ENCODE data around the gene CD109.
"Not testable (repeated sequence)": the region's sequence is repeated elsewhere in the genome, so short reads cannot be mapped to it uniquely, and the experiment has no call there.

Gene CD109

DNA sequence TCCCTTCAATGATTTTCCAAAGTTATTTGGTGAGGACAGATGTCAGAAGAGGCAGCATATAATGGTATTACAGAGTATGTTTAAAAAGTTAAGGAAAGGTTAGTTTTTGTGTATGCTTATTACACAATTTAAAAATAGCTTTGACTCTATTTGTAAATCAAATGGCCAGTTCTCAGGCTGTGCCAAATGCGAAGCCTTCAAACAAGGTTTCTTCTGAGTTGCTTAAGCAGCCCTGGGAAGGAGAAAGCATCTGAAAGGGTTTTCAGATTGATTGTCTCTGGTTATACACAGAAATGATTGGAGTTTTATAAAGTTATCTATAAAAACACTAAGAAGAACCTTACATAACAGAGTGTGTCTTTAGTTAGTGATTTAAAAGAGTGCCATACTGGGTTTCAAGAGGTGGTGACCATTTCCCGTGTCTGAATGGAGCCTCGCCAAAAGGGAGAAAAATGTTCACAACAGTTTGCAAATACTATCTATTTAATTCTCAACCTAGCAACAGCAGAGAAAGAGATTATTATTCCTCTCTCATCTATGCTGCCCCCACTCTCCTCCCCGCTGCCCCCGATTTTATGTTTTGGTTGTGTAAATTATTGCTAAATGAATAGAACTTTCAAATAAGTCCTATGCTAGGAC lies 16.7 kb downstream of the CD109 start:
- no peak overlapping the region for H2BK15ac ChIP-seq (ENCODE audit: low read length)
- no peak overlapping the region for H2BK12ac ChIP-seq (ENCODE audit: low read length)
- no peak overlapping the region for H3K27ac ChIP-seq (replicated peaks; ENCODE audit: low read length)
- H3K23ac ChIP-seq (ENCODE audit: low read depth, low read length, poor library complexity), result no peak overlapping the region
- no peaks in the 10 kb centered on the region for H3K36me3 ChIP-seq (replicated peaks in 1 of 2; ENCODE audit: control insufficient read depth in 2 of 2, insufficient read depth in 2 of 2, low read length in 2 of 2)
- no peak overlapping the region for H2AFZ ChIP-seq (ENCODE audit: low read length)
- H3K4me1 ChIP-seq (ENCODE audit: control insufficient read depth in 2 of 2, insufficient read depth in 1 of 2, low read depth in 1 of 2, low read length in 2 of 2), result peaks cover 0 to 2% of the 10 kb centered on the region in 2 donors
- H3K4me2 ChIP-seq (ENCODE audit: insufficient read depth, low read length, poor library complexity, severe bottlenecking), result no peak overlapping the region
- no peak overlapping the region for H3K4ac ChIP-seq (ENCODE audit: low read length)
- no peak overlapping the region for H3K14ac ChIP-seq (ENCODE audit: low read length)
- DNase-seq (ENCODE audit: low spot score), result no peak
- WGBS, 2 donors (ENCODE audit: extremely low coverage in 2 of 2, insufficient read length in 2 of 2, insufficient replicate concordance in 1 of 2), result no CpG with 5 or more reads among the region's 5 CpGs
- no peaks in the 10 kb centered on the region for H3K27me3 ChIP-seq (ENCODE audit: control insufficient read depth in 3 of 3, insufficient read depth in 3 of 3, low read depth in 1 of 3, low read length in 3 of 3)
- no peaks in the 10 kb centered on the region for H3K79me1 ChIP-seq (ENCODE audit: low read depth, low read length)
- no peak overlapping the region for H3K4me3 ChIP-seq (ENCODE audit: low read length in 2 of 2)
- no peak overlapping the region for H3K9ac ChIP-seq (ENCODE audit: low read depth, low read length, poor library complexity)
- H3K18ac ChIP-seq (ENCODE audit: low read length), result no peak overlapping the region
- no peak overlapping the region for H2AK5ac ChIP-seq (ENCODE audit: low read depth, low read length)
- H2BK120ac ChIP-seq (ENCODE audit: low read depth, low read length), result no peak overlapping the region
- no peaks in the 10 kb centered on the region for H3K9me3 ChIP-seq (replicated peaks in 1 of 2; ENCODE audit: control insufficient read depth in 2 of 2, insufficient read depth in 1 of 2, low read depth in 1 of 2, low read length in 2 of 2)
- no peak overlapping the region for H4K91ac ChIP-seq (ENCODE audit: low read depth, low read length, poor library complexity)
- no peak overlapping the region for H2BK5ac ChIP-seq (ENCODE audit: low read length)
- no peak overlapping the region for H4K8ac ChIP-seq (ENCODE audit: low read depth, low read length)

DNA sequence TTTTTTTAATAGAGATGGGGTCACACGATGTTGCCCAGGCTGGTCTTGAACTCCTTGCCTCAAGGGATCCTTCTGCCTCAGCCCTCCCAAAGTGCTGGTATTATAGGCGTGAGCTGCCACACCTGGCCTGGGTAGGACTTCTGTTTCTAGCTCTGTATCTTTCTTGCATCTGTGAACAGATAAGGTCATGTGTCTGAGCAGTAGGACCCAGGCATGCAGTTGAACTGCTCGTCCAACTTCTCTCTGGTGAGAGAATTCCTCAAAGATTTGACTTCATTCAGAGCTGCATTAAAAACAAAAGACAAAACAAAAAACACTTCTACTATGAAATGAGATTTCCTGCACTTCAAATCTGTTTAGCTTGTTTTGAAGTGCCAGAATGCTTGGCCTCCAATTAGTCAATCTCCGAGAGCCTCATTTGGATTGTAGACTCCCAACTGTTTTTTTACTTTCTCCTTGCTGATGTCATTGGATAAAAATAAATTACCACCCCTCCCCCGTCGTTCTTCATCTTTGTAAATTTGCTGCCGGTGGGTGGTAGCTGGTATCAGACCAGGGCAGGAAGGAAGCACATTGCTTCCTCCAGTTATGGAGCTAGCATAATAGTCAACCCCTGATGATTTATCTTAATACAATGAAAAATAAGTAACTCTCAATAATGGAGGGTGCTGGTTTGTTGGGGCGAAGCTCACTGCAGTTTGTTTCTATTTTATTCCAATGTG lies 17.6 kb downstream of the CD109 start:
- H3K4me2 ChIP-seq (ENCODE audit: insufficient read depth, low read length, poor library complexity, severe bottlenecking), result no peak overlapping the region
- no peaks in the 10 kb centered on the region for H3K79me1 ChIP-seq (ENCODE audit: low read depth, low read length)
- no peak overlapping the region for H3K14ac ChIP-seq (ENCODE audit: low read length)
- H3K4me1 ChIP-seq (ENCODE audit: control insufficient read depth in 2 of 2, insufficient read depth in 1 of 2, low read depth in 1 of 2, low read length in 2 of 2), result peaks cover 0 to 2% of the 10 kb centered on the region in 2 donors
- no peaks in the 10 kb centered on the region for H3K27me3 ChIP-seq (ENCODE audit: control insufficient read depth in 3 of 3, insufficient read depth in 3 of 3, low read depth in 1 of 3, low read length in 3 of 3)
- H4K91ac ChIP-seq (ENCODE audit: low read depth, low read length, poor library complexity), result no peak overlapping the region
- no peak overlapping the region for H2BK5ac ChIP-seq (ENCODE audit: low read length)
- no peak overlapping the region for H4K8ac ChIP-seq (ENCODE audit: low read depth, low read length)
- no peak overlapping the region for H2BK12ac ChIP-seq (ENCODE audit: low read length)
- H2AFZ ChIP-seq (ENCODE audit: low read length), result no peak overlapping the region
- H3K36me3 ChIP-seq (replicated peaks in 1 of 2; ENCODE audit: control insufficient read depth in 2 of 2, insufficient read depth in 2 of 2, low read length in 2 of 2), result no peaks in the 10 kb centered on the region
- no peak overlapping the region for H3K23ac ChIP-seq (ENCODE audit: low read depth, low read length, poor library complexity)
- no peak for DNase-seq (ENCODE audit: low spot score)
- no peak overlapping the region for H2BK15ac ChIP-seq (ENCODE audit: low read length)
- no peak overlapping the region for H3K4ac ChIP-seq (ENCODE audit: low read length)
- H2BK120ac ChIP-seq (ENCODE audit: low read depth, low read length), result no peak overlapping the region
- no peak overlapping the region for H3K27ac ChIP-seq (replicated peaks; ENCODE audit: low read length)
- H3K9me3 ChIP-seq (replicated peaks in 1 of 2; ENCODE audit: control insufficient read depth in 2 of 2, insufficient read depth in 1 of 2, low read depth in 1 of 2, low read length in 2 of 2), result no peaks in the 10 kb centered on the region
- H2AK5ac ChIP-seq (ENCODE audit: low read depth, low read length), result no peak overlapping the region
- no CpG with 5 or more reads among the region's 8 CpGs for WGBS, 2 donors (ENCODE audit: extremely low coverage in 2 of 2, insufficient read length in 2 of 2, insufficient replicate concordance in 1 of 2)
- H3K4me3 ChIP-seq (ENCODE audit: low read length in 2 of 2), result no peak overlapping the region
- no peak overlapping the region for H3K9ac ChIP-seq (ENCODE audit: low read depth, low read length, poor library complexity)
- H3K18ac ChIP-seq (ENCODE audit: low read length), result no peak overlapping the region

DNA sequence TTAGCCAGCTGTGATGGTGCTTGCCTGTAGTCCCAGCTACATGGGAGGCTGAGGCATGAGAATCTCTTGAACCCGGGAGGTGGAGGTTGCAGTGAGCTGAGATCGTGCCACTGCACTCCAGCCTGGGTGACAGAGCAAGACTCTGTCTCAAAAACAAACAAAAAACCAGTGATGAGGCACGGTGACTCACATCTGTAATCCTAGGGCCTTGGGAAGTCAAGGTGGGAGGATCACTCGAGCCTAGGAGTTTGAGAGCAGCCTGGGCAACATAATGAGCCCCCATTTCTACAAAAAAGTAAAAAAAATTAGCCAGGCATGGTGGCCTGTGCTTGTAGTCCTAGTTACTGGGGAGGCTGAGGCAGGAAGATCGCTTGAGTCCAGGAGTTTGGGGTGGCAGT lies 19.1 kb downstream of the CD109 start:
- H3K4me3 ChIP-seq (ENCODE audit: low read length in 2 of 2); H3K4me1 ChIP-seq (ENCODE audit: control insufficient read depth in 2 of 2, insufficient read depth in 1 of 2, low read depth in 1 of 2, low read length in 2 of 2); H4K8ac ChIP-seq (ENCODE audit: low read depth, low read length); H3K36me3 ChIP-seq (replicated peaks in 1 of 2; ENCODE audit: control insufficient read depth in 2 of 2, insufficient read depth in 2 of 2, low read length in 2 of 2); H2AFZ ChIP-seq (ENCODE audit: low read length); H2BK12ac ChIP-seq (ENCODE audit: low read length); H2AK5ac ChIP-seq (ENCODE audit: low read depth, low read length); H3K18ac ChIP-seq (ENCODE audit: low read length); H3K27me3 ChIP-seq (ENCODE audit: control insufficient read depth in 3 of 3, insufficient read depth in 3 of 3, low read depth in 1 of 3, low read length in 3 of 3); H3K79me1 ChIP-seq (ENCODE audit: low read depth, low read length); H3K14ac ChIP-seq (ENCODE audit: low read length); H2BK120ac ChIP-seq (ENCODE audit: low read depth, low read length); H3K4ac ChIP-seq (ENCODE audit: low read length); H4K91ac ChIP-seq (ENCODE audit: low read depth, low read length, poor library complexity); H3K9ac ChIP-seq (ENCODE audit: low read depth, low read length, poor library complexity); H3K23ac ChIP-seq (ENCODE audit: low read depth, low read length, poor library complexity); H2BK15ac ChIP-seq (ENCODE audit: low read length); H2BK5ac ChIP-seq (ENCODE audit: low read length); H3K27ac ChIP-seq (replicated peaks; ENCODE audit: low read length); DNase-seq (ENCODE audit: low spot score); H3K4me2 ChIP-seq (ENCODE audit: insufficient read depth, low read length, poor library complexity, severe bottlenecking); H3K9me3 ChIP-seq (replicated peaks in 1 of 2; ENCODE audit: control insufficient read depth in 2 of 2, insufficient read depth in 1 of 2, low read depth in 1 of 2, low read length in 2 of 2): not testable (repeated sequence)
- no CpG with 5 or more reads among the region's 5 CpGs for WGBS, 2 donors (ENCODE audit: extremely low coverage in 2 of 2, insufficient read length in 2 of 2, insufficient replicate concordance in 1 of 2)

DNA sequence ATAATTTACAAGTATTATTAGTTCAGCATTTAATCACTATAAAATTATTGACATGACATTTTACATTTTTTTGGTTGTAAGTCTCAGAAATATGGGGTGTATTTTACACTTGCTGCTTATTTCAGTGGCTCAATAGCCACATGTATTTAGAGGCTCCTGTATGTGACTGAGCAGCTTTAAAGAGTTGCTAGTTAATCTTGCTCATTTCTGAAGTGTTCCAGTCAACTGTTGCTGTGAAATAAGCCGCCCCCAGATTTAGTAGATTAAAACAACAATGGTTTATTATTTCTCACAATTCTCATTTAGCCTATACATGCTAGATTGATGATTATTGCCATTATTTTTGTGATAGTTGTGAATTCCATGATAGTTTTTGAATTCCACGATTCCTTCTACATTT lies 23.0 kb downstream of the CD109 start:
- Histone ChIP-seq H2BK5ac (ENCODE audit: low read length) (no peak overlapping the region), H4K8ac (ENCODE audit: low read depth, low read length) (no peak overlapping the region), H3K4me2 (ENCODE audit: insufficient read depth, low read length, poor library complexity, severe bottlenecking) (no peak overlapping the region), H3K4ac (ENCODE audit: low read length) (no peak overlapping the region), H2AK5ac (ENCODE audit: low read depth, low read length) (no peak overlapping the region), H2BK15ac (ENCODE audit: low read length) (no peak overlapping the region), H3K36me3 (replicated peaks in 1 of 2; ENCODE audit: control insufficient read depth in 2 of 2, insufficient read depth in 2 of 2, low read length in 2 of 2) (no peaks in the 10 kb centered on the region), H2AFZ (ENCODE audit: low read length) (no peak overlapping the region), H3K4me1 (ENCODE audit: control insufficient read depth in 2 of 2, insufficient read depth in 1 of 2, low read depth in 1 of 2, low read length in 2 of 2) (peaks cover 0 to 2% of the 10 kb centered on the region in 2 donors), H2BK120ac (ENCODE audit: low read depth, low read length) (no peak overlapping the region), H3K23ac (ENCODE audit: low read depth, low read length, poor library complexity) (no peak overlapping the region), H3K27me3 (ENCODE audit: control insufficient read depth in 3 of 3, insufficient read depth in 3 of 3, low read depth in 1 of 3, low read length in 3 of 3) (no peaks in the 10 kb centered on the region), H4K91ac (ENCODE audit: low read depth, low read length, poor library complexity) (no peak overlapping the region), H3K9ac (ENCODE audit: low read depth, low read length, poor library complexity) (no peak overlapping the region), H3K14ac (ENCODE audit: low read length) (no peak overlapping the region), H3K9me3 (replicated peaks in 1 of 2; ENCODE audit: control insufficient read depth in 2 of 2, insufficient read depth in 1 of 2, low read depth in 1 of 2, low read length in 2 of 2) (no peaks in the 10 kb centered on the region), H3K18ac (ENCODE audit: low read length) (no peak overlapping the region), H3K27ac (replicated peaks; ENCODE audit: low read length) (no peak overlapping the region), H3K4me3 (ENCODE audit: low read length in 2 of 2) (no peak overlapping the region), H3K79me1 (ENCODE audit: low read depth, low read length) (no peaks in the 10 kb centered on the region), H2BK12ac (ENCODE audit: low read length) (no peak overlapping the region)
- DNase-seq (ENCODE audit: low spot score), result no peak
- WGBS, 2 donors (ENCODE audit: extremely low coverage in 2 of 2, insufficient read length in 2 of 2, insufficient replicate concordance in 1 of 2), result no CpG with 5 or more reads among the region's 2 CpGs
